Upper lobe of left lung (tissue), 4 donors: Measurements from ENCODE around the gene OTUD3.

Experiments used
- CTCF ChIP-seq, 6 experiments: fragments of 450-650 bp in 4 of 6; fragments of 200-600 bp in 2 of 6; sonication (generic) in 2 of 6; IDR thresholded peaks; one replicate each; pipeline ENCODE4 v1.5.1; 2016 to 2019; ENCODE audit warnings: antibody characterized with exemption in 6 of 6
- POLR2A ChIP-seq, 4 donors: fragments of 450-650 bp; IDR thresholded peaks; one replicate each; pipeline ENCODE4 v1.5.1; 2016 to 2017; ENCODE audit warnings: antibody characterized with exemption in 4 of 4, mild to moderate bottlenecking in 2 of 4
- POLR2AphosphoS5 ChIP-seq, 2 donors: sonication (generic); formaldehyde crosslinking; IDR thresholded peaks; one replicate each; pipeline ENCODE4 v1.5.1; 2017; ENCODE audit warnings: antibody characterized with exemption in 2 of 2

- peak; percentile 84 to 97 (median 88) for TF ChIP-seq CTCF (IDR thresholded peaks at IDR 0.05)
- TF ChIP-seq POLR2AphosphoS5 (IDR thresholded peaks at IDR 0.05), result peak; percentile 72 to 89
- TF ChIP-seq POLR2A (IDR thresholded peaks at IDR 0.05), result peak in 3 of 4 donors; percentile 77 to 92 (median 87)
Observed at GRCh38 chr1:19882111-19883071, at the start of gene OTUD3.
